ENCODE measurements around the gene CDH4. TPM values are rescaled to one million over a fixed set of nuclear protein-coding genes. Genes with fewer than 3 reads are reported as not detected.
"Not testable (repeated sequence)": the region's sequence is repeated elsewhere in the genome, so short reads cannot be mapped to it uniquely, and the experiment has no call there.

CDH4 gene
- total RNA-seq, 2 donors from 2014 or later = 0.06 to 0.08 TPM

DNA sequence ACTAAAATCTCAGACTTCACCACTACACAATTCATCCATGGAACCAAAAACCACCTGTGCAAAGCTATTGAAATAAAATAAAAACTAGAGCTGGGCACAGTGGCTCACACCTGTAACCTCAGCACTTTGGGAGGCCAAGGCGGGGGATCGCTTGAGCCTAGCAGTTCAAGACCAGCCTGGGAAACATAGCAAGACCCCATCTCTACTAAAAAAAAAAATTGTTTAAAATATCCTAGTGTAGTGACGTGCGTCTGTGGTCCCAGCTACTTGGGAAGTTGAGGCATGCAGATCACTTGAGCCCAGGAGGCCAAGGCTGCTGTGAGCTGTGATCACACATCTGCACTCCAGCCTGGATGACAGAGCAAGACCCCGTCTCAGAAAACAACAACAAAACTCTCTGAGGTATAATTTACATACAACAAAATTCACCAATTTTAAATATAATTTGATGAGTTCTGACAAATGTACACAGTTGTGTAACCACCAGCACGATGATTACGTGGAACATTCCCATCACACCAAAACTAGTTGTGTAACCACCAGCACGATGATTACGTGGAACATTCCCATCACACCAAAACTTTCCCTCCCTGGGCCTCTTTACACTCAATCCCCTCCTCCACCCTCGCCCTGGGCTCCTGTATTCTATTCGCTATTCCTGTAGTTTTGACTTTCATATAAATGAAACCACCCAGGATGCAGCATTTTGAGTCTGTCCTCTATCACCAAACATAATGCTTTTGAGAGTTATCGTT lies 706.1 kb downstream of the CDH4 start:
- DNase-seq (no peak), ATAC-seq (no peak)

GRCh38 chr20:61958773-61959700 lies 707.0 kb downstream of the CDH4 start:
- no peak for ATAC-seq
- intact Hi-C loops (cut with DNase I) = no loop called here
- DNase-seq = no peak

More for the DNA sequence above, 706.1 kb downstream of the CDH4 start:
- intact Hi-C loops (cut with DNase I) = no loop called here

DNA sequence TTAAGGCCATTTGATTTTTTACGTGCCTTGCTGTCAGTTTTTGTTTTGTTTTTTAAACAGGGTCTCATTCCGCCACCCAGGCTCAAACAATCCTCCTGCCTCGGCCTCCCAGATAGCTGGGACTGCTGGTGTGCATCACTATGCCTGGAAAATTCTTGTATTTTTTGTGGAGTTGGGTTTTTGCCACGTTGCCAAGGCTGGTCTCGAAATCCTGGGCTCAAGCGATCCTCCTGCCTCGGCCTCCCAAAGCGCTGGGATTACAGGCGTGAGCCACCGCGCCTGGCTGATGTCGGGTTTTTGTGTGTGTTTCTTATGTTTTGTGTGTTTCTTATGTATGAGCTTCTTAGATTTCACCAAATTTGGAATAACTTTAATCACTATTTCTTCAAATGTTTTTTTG lies 708.8 kb downstream of the CDH4 start:
- intact Hi-C loops (cut with DNase I) = no loop called here
- no peak for DNase-seq

GRCh38 chr20:61963149-61963548 lies 711.1 kb downstream of the CDH4 start:
- intact Hi-C loops (cut with DNase I) = no loop called here
- ATAC-seq = no peak
- no peak for DNase-seq

More for the DNA sequence above, 708.8 kb downstream of the CDH4 start:
- no peak for ATAC-seq

DNA sequence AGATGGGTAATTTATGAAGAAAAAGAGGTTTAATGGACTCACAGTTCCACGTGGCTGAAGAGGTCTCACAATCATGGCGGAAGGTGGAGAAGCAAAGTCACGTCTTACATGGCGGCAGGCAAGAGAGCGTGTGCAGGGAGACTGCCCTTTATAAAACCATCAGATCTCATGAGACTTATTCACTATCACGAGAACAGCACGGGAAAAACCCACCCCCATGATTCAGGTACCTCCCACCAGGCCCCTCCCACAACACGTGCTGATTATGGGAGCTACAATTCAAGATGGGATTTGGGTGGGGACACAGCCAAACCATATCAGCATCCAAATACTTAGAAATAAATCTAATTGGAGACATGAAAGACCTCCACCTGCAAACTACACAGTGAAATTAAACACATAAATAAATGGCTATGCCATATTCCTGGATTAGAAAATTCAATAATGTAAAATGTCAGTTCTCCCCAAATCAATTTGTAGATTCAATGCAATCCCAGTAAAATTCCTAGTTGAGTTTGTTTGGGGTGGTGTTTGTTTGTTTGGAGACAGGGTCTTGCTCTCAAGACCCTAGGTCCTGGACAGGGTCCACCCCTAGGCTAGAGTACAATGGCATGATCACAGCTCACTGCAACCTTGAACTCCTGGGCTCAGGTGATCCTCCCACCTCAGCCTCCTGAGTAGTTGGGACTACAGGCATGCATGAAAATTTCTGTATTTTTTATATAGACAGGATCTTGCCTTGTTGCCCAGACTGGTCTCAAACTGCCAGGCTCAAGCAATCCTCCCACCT lies 712.0 kb downstream of the CDH4 start:
- ATAC-seq = no peak
- intact Hi-C loops (cut with DNase I) = no loop called here
- DNase-seq = no peak

- DNase-seq (no peak), ATAC-seq (no peak)
- intact Hi-C loops (cut with DNase I) = no loop called here
Measured at GRCh38 chr20:61964675-61965605, 712.9 kb downstream of the CDH4 start.

DNA sequence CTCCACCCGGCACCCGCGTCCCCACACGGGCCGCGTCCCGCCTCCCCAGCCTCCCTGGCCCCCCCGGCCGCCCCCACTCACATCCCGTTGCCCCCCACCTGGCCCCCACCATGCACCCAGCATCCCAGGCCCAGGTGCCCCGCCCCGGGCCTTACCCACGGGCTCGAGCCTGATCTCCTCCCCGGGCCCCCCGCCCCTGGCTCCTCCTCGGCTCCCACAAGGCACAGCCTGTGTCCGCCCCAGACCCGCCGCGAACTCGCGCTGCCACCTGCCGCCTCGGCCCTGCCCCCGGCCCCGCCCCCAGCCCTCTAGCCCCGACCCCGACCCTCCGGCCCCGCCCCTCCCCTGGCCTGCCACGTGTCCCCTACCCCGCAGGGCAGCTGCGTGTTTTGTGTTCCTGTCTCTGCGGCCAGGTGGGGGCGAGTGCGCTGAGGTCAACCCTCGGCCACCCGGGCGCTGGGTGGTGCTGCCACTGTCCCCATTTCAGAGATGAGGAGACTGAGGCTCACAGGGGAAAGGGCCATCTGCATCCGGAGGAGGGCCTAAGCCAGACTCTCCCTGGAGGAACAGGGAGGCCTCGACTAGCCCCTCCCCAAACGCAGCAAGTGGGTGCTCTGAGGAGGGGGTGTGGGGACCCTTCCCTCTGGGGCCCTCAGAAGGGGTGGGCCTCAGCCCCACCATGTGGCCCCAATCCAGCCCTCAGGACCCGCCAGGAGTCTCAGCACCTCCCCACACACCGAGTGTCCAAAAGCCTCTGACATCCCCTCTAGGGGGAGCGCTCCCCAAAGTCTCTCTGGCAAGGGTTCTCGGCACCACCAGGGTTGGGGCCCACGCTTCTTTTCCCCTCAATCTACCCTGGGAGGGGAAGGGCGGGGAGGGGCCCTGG lies 713.8 kb downstream of the CDH4 start:
- ATAC-seq = no peak
- intact Hi-C loops (cut with DNase I) = no loop called here
- no peak for DNase-seq

DNA sequence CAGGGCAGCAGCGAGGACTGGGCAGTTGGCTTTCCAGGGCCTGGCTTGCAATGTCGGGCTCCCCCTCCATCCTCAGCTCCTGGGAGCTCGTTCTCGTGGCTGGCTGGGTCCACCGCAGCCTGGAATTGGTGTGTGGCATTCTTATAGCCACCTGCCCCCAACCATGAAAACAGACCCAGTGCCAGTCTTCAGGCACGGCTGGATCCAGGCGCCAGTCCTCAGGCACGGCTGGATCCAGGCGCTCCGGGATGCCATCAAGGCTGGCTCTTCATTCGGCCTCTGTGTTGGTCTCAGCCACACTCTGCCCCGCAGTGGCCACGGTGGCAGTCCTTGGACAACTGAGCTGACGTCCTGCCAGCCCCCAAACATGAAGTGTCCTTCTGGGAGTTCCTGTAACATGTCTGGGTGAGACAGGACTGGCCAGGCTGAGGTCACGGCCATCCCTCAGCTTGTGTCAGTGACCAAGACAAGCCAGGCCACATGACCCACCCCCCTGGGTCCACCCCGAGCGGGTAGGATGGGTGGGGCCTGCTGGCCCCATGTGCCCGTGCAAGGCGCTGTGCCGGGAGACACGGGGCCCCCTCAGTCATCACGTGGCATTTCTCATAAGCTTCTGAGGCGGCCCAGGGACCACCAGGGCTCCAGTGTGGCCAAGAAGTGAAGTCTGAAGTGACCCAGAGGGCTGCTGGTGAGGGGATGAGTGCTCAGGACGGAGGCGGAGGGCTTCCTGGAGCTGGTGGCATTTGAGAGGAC lies 714.6 kb downstream of the CDH4 start:
- peak in 1 of 2 donors; percentile 15 for ATAC-seq
- no peak for DNase-seq
- intact Hi-C loops (cut with DNase I) = no loop called here

- intact Hi-C loops (cut with DNase I) = no loop called here
- DNase-seq (no peak), ATAC-seq (no peak)
Measured at GRCh38 chr20:61967300-61967699, 715.2 kb downstream of the CDH4 start.

DNA sequence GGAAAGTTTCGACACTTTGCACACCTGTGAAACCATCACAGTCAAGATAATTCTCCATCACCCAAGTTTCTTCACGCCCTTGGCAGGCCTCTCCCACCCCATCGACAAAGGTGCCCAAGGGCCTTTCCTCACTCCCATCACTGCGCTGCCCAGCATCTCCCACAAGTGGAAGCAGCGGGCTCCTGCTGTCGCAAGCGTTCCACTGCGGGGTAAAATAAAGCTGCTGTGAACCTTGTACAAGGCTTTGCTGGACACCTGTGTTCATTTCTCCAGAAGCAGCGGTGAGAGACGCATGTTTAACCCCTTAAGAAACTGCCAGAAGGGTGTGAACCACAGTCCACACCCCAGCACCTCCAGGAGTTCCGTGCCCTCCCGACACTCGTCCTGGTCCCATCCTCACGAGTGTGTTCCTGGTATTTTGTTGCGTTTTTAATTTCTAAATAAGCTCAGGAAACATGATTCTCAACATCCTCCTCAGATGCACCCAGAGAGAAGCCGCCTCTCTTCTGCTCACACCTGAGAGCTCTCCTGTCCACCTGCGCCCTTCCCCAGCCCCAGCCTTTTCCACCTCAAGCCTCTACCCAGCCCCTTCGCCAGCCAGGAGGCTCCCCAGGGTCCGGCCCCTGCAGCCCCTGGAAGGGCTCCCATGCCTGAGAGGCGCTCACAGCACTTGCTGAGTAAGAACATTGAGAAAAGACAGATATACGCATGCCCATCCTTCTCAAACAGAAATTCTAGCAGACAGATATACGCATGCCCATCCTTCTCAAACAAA lies 716.2 kb downstream of the CDH4 start:
- DNase-seq (no peak), ATAC-seq (no peak)
- intact Hi-C loops (cut with DNase I) = no loop called here

DNA sequence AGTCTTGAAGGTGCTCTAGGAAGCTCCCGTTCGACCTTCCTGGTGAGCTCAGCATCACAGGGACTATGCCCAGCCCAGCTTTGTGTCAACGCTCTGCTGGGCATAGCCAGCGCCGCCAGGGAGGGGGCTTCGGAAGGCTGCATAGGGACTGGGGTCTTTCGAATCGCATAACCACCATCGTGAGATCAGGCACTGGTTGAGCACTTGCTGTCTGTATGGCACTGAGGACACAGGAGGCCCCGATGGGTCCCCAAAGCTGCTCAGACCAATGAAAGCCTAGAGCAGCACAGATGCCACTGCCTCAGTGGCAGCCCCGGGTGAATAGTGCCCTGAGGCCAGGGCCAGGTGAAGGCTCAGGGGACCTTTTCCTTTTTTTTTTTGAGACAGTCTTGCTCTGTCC lies 716.9 kb downstream of the CDH4 start:
- ATAC-seq (no peak), DNase-seq (no peak)

GRCh38 chr20:61969806-61970205 lies 717.7 kb downstream of the CDH4 start:
- intact Hi-C loops (cut with DNase I) = no loop called here
- ATAC-seq (no peak), DNase-seq (no peak)

More for the DNA sequence above, 716.9 kb downstream of the CDH4 start:
- intact Hi-C loops (cut with DNase I) = no loop called here

GRCh38 chr20:61970357-61970756 lies 718.3 kb downstream of the CDH4 start:
- intact Hi-C loops (cut with DNase I) = no loop called here
- no peak for DNase-seq
- no peak for ATAC-seq

GRCh38 chr20:61971595-61971994 lies 719.5 kb downstream of the CDH4 start:
- DNase-seq; ATAC-seq; intact Hi-C loops (cut with DNase I): not testable (repeated sequence)

- no peak for ATAC-seq
- intact Hi-C loops (cut with DNase I) = no loop called here
- DNase-seq = no peak
Measured at GRCh38 chr20:61972636-61973508, 720.8 kb downstream of the CDH4 start.
